Ishikawa (cell line): Measurements from ENCODE around the gene HSD11B1.

Source experiments
- CEBPB ChIP-seq: IDR thresholded peaks from 2 replicates; pipeline ENCODE4 v1.6.1; 2012
- CREB1 ChIP-seq: IDR thresholded peaks from 2 replicates; pipeline ENCODE4 v1.6.1; 2012; ENCODE audit warnings: low read depth
- EGR1 ChIP-seq: IDR thresholded peaks from 2 replicates; pipeline ENCODE4 v1.6.1; 2012
- EP300 ChIP-seq: IDR thresholded peaks from 2 replicates; pipeline ENCODE4 v1.6.1; 2012; ENCODE audit warnings: borderline replicate concordance
- FOXM1 ChIP-seq: IDR thresholded peaks from 2 replicates; pipeline ENCODE4 v1.6.1; 2012; ENCODE audit warnings: low read depth, borderline replicate concordance
- MAX ChIP-seq: IDR thresholded peaks from 2 replicates; pipeline ENCODE4 v1.6.1; 2012
- NFIC ChIP-seq: IDR thresholded peaks from 2 replicates; pipeline ENCODE4 v1.6.1; 2012
- RAD21 ChIP-seq: IDR thresholded peaks from 2 replicates; pipeline ENCODE4 v1.6.1; 2012; ENCODE audit warnings: low read depth
- REST ChIP-seq: IDR thresholded peaks from 2 replicates; pipeline ENCODE4 v1.6.1; 2012; ENCODE audit warnings: low read depth, mild to moderate bottlenecking
- TAF1 ChIP-seq: IDR thresholded peaks from 2 replicates; pipeline ENCODE4 v1.6.1; 2012; ENCODE audit warnings: low read depth, mild to moderate bottlenecking
- TCF12 ChIP-seq: IDR thresholded peaks from 2 replicates; pipeline ENCODE4 v1.6.1; 2012; ENCODE audit warnings: low read depth
- TEAD4 ChIP-seq: IDR thresholded peaks from 2 replicates; pipeline ENCODE4 v1.6.1; 2012
- USF1 ChIP-seq: IDR thresholded peaks from 2 replicates; pipeline ENCODE4 v1.6.1; 2012
- YY1 ChIP-seq: IDR thresholded peaks from 2 replicates; pipeline ENCODE4 v1.6.1; 2012; ENCODE audit warnings: low read depth
- ZBTB7A ChIP-seq: IDR thresholded peaks from 2 replicates; pipeline ENCODE4 v1.6.1; 2012; ENCODE audit warnings: low read depth

HSD11B1 gene

GRCh38 chr1:209729436-209729835 lies 24.8 kb downstream of the HSD11B1 start:
- TF ChIP-seq EGR1 (no peak), CREB1 (no peak), RAD21 (no peak), ZBTB7A (no peak), EP300 (no peak), NFIC (no peak), MAX (no peak)

- no peak for TF ChIP-seq RAD21
- TF ChIP-seq MAX: no peak
- TF ChIP-seq TCF12: no peak
- no peak for TF ChIP-seq CEBPB
- TF ChIP-seq USF1: no peak
- no peak for TF ChIP-seq FOXM1
- no peak for TF ChIP-seq REST
- TF ChIP-seq TEAD4: no peak
- TF ChIP-seq CREB1: no peak
- no peak for TF ChIP-seq ZBTB7A
- no peak for TF ChIP-seq EP300
- no peak for TF ChIP-seq EGR1
- TF ChIP-seq NFIC: no peak
- TF ChIP-seq YY1: no peak
- TF ChIP-seq TAF1: no peak
Observed at GRCh38 chr1:209732725-209733124, 28.1 kb downstream of the HSD11B1 start.

GRCh38 chr1:209733409-209734192 lies 29.0 kb downstream of the HSD11B1 start:
- no peak for TF ChIP-seq REST

- TF ChIP-seq TAF1 (no peak), FOXM1 (no peak), YY1 (no peak), TEAD4 (no peak), USF1 (no peak), EGR1 (no peak), EP300 (no peak), TCF12 (no peak)
Observed at GRCh38 chr1:209736490-209737117, 32.0 kb downstream of the HSD11B1 start.

- TF ChIP-seq EP300 (no peak), NFIC (no peak), TAF1 (no peak), ZBTB7A (no peak), TCF12 (no peak), TEAD4 (no peak), REST (no peak), FOXM1 (no peak), YY1 (no peak), RAD21 (no peak), EGR1 (no peak)
Observed at GRCh38 chr1:209737118-209737505, 32.5 kb downstream of the HSD11B1 start.
